Hepatocyte (in vitro differentiated cells): ENCODE results near the gene TDRD10. TPM values are rescaled to one million over a fixed set of nuclear protein-coding genes. Genes with fewer than 3 reads are reported as not detected.

ENCODE experiments used
- DNase-seq: peaks from one replicate; pipeline ENCODE4 v3.0.0-alpha.2; 2016; ENCODE audit warnings: low spot score
- H2AFZ ChIP-seq: fragments of 200-600 bp; sonication (generic); 2 replicates; pipeline ENCODE4 v1.6.0; 2016; ENCODE audit warnings: antibody characterized with exemption, mild to moderate bottlenecking
- H3K27ac ChIP-seq: fragments of 200-600 bp; sonication (generic); 2 replicates; pipeline ENCODE4 v1.5.1; 2016; ENCODE audit warnings: mild to moderate bottlenecking
- H3K27me3 ChIP-seq: fragments of 200-600 bp; sonication (generic); 2 replicates; pipeline ENCODE4 v1.6.1; 2016
- H3K36me3 ChIP-seq: fragments of 200-600 bp; sonication (generic); replicated peaks from 2 replicates; pipeline ENCODE4 v1.5.1; 2016; ENCODE audit warnings: low read depth; ENCODE audit not compliant: insufficient read depth
- H3K4me1 ChIP-seq: fragments of 200-600 bp; sonication (generic); 2 replicates; pipeline ENCODE4 v1.5.1; 2016; ENCODE audit warnings: mild to moderate bottlenecking, moderate library complexity; ENCODE audit not compliant: insufficient read depth
- H3K4me2 ChIP-seq: fragments of 200-600 bp; sonication (generic); 2 replicates; pipeline ENCODE4 v1.6.0; 2016
- H3K4me3 ChIP-seq: fragments of 200-600 bp; sonication (generic); 2 replicates; pipeline ENCODE4 v1.5.1; 2016; ENCODE audit warnings: mild to moderate bottlenecking
- H3K79me2 ChIP-seq: fragments of 200-600 bp; sonication (generic); 2 replicates; pipeline ENCODE4 v1.6.0; 2017; ENCODE audit warnings: mild to moderate bottlenecking
- H3K9me2 ChIP-seq: fragments of 200-600 bp; sonication (generic); replicated peaks from 2 replicates; pipeline ENCODE4 v1.6.0; 2017; ENCODE audit warnings: mild to moderate bottlenecking; ENCODE audit not compliant: insufficient read depth
- H3K9me3 ChIP-seq: fragments of 200-600 bp; sonication (generic); 2 replicates; pipeline ENCODE4 v1.5.1; 2016; ENCODE audit warnings: low read depth, mild to moderate bottlenecking
- H4K20me1 ChIP-seq: fragments of 200-600 bp; sonication (generic); 2 replicates; pipeline ENCODE4 v1.6.0; 2016; ENCODE audit warnings: mild to moderate bottlenecking; ENCODE audit not compliant: insufficient read depth, poor library complexity, severe bottlenecking
- EZH2 ChIP-seq: fragments of 200-600 bp; sonication (generic); IDR thresholded peaks from 2 replicates; pipeline ENCODE4 v1.6.1; 2016; ENCODE audit warnings: antibody characterized with exemption, mild to moderate bottlenecking, borderline replicate concordance
- EZH2phosphoT487 ChIP-seq: fragments of 200-600 bp; sonication (generic); IDR thresholded peaks from one replicate; pipeline ENCODE4 v1.6.1; 2018; ENCODE audit warnings: antibody characterized with exemption, mild to moderate bottlenecking, low read depth, moderate library complexity; ENCODE audit not compliant: unreplicated experiment, severe bottlenecking
- WGBS: methylation state at CpG from one replicate; pipeline ENCODE4 v1.1.6; 2016; ENCODE audit warnings: low lambda C conversion rate; ENCODE audit errors: missing lambda C conversion rate; 5-methylcytosine and 5-hydroxymethylcytosine counted together
- polyA plus RNA-seq: library from polyadenylated mRNA; unstranded; fragments of >200 nt; fragmentation: Nextera tagmentation; extraction: Ambion mirVana; gene quantifications from 2 replicates; pipeline ENCODE4 v1.2.1, GENCODE V29; 2016
- total RNA-seq: library from RNA; depleted of rRNA; stranded (reverse); fragments of >200 nt; gene quantifications from 2 replicates; pipeline ENCODE4 v1.2.3, GENCODE V29; 2014
- TF ChIP-seq, protein P1 (sequence below): fragments of 200-600 bp; sonication (generic); IDR thresholded peaks from 2 replicates; pipeline ENCODE4 v1.5.1; 2016; ENCODE audit warnings: antibody characterized with exemption, mild to moderate bottlenecking; ENCODE audit not compliant: poor library complexity

The TDRD10 gene
- total and polyA plus RNA-seq, 2 experiments from 2014 or later = 0.20 TPM; not detected in 1

GRCh38 chr1:154466206-154466605 is 35.8 kb upstream of the TDRD10 start:
- WGBS = 70% methylated on average over 3 of the region's 3 CpGs
- H3K27ac ChIP-seq = no peak overlapping the region
- no peaks in the 10 kb centered on the region for H3K36me3 ChIP-seq
- H3K4me3 ChIP-seq = no peak overlapping the region
- no peaks in the 10 kb centered on the region for H4K20me1 ChIP-seq
- DNase-seq = no peak
- H2AFZ ChIP-seq = no peak overlapping the region
- no peaks in the 10 kb centered on the region for H3K27me3 ChIP-seq
- no peak overlapping the region for H3K4me2 ChIP-seq
- no peaks in the 10 kb centered on the region for H3K79me2 ChIP-seq
- H3K9me2 ChIP-seq = no peaks in the 10 kb centered on the region
- TF ChIP-seq EZH2phosphoT487 (no peak), EZH2 (no peak)
- TF ChIP-seq, protein P1, sequence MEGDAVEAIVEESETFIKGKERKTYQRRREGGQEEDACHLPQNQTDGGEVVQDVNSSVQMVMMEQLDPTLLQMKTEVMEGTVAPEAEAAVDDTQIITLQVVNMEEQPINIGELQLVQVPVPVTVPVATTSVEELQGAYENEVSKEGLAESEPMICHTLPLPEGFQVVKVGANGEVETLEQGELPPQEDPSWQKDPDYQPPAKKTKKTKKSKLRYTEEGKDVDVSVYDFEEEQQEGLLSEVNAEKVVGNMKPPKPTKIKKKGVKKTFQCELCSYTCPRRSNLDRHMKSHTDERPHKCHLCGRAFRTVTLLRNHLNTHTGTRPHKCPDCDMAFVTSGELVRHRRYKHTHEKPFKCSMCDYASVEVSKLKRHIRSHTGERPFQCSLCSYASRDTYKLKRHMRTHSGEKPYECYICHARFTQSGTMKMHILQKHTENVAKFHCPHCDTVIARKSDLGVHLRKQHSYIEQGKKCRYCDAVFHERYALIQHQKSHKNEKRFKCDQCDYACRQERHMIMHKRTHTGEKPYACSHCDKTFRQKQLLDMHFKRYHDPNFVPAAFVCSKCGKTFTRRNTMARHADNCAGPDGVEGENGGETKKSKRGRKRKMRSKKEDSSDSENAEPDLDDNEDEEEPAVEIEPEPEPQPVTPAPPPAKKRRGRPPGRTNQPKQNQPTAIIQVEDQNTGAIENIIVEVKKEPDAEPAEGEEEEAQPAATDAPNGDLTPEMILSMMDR = no peak
- H3K9me3 ChIP-seq = no peaks in the 10 kb centered on the region
- no peaks in the 10 kb centered on the region for H3K4me1 ChIP-seq

DNA sequence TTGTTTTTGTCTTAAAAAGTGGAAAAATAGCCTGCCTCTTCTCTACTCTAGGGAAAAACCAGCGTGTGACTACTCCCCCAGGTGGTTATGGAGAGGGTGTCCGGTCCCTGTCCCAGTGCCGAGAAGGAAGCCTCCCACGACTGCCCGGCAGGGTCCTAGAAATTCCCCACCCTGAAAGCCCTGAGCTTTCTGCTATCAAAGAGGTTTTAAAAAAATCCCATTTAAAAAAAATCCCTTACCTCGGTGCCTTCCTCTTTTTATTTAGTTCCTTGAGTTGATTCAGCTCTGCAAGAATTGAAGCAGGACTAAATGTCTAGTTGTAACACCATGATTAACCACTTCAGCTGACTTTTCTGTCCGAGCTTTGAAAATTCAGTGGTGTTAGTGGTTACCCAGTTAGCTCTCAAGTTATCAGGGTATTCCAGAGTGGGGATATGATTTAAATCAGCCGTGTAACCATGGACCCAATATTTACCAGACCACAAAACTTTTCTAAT is 35.0 kb upstream of the TDRD10 start:
- Histone ChIP-seq H3K79me2 (no peaks in the 10 kb centered on the region), H3K9me3 (no peaks in the 10 kb centered on the region), H2AFZ (no peak overlapping the region), H4K20me1 (no peaks in the 10 kb centered on the region), H3K27ac (no peak overlapping the region), H3K9me2 (no peaks in the 10 kb centered on the region), H3K4me1 (no peaks in the 10 kb centered on the region), H3K27me3 (no peaks in the 10 kb centered on the region), H3K4me3 (no peak overlapping the region), H3K36me3 (no peaks in the 10 kb centered on the region), H3K4me2 (no peak overlapping the region)
- DNase-seq = no peak
- no peak for TF ChIP-seq EZH2phosphoT487
- TF ChIP-seq, protein P1 = peak; percentile 21
- 54% methylated on average over 8 of the region's 8 CpGs for WGBS

DNA sequence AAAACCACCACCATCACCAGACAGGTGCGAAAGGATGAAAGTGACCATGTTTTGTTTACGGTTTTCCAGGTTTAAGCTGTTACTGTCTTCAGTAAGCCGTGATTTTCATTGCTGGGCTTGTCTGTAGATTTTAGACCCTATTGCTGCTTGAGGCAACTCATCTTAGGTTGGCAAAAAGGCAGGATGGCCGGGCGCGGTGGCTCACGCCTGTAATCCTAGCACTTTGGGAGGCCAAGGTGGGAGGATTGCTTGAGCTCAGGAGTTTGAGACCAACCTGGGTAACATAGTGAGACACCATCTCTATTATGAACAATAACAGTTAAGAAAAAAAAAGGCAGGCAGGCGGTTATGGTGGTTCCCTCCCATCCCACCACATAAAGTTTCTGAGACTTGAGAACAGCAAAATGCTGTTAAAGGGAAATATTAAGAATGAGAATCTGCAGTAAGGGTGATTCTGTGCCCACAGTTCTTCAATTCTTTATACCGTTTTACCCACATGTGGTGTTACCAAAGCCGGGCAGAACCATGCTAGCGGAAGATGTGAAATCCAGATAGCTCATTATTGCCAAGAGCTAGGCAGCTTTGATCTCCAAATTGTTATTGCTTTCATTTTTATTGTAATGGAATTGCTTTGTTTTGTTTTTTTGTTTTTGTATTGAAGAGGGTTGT is 34.5 kb upstream of the TDRD10 start:
- H3K4me1 ChIP-seq = no peaks in the 10 kb centered on the region
- no peaks in the 10 kb centered on the region for H3K27me3 ChIP-seq
- H3K36me3 ChIP-seq = no peaks in the 10 kb centered on the region
- TF ChIP-seq, protein P1 = no peak
- TF ChIP-seq EZH2phosphoT487 (no peak), EZH2 (no peak)
- no peak overlapping the region for H3K27ac ChIP-seq
- DNase-seq = no peak
- no peaks in the 10 kb centered on the region for H3K9me3 ChIP-seq
- H3K4me2 ChIP-seq = no peak overlapping the region
- no peaks in the 10 kb centered on the region for H4K20me1 ChIP-seq
- H3K79me2 ChIP-seq = no peaks in the 10 kb centered on the region
- no peaks in the 10 kb centered on the region for H3K9me2 ChIP-seq
- no peak overlapping the region for H3K4me3 ChIP-seq
- 95% methylated on average over 11 of the region's 11 CpGs for WGBS
- no peak overlapping the region for H2AFZ ChIP-seq
